NCI-H526 treated with DMSO at 0.1 percent for 48 hours (cell line): Measurements from ENCODE around the gene IGSF3.
A peak's percentile ranks its signal among the peaks of the same experiment; 100 is the strongest.
"Not testable (repeated sequence)": the region's sequence is repeated elsewhere in the genome, so short reads cannot be mapped to it uniquely, and the experiment has no call there.

ENCODE experiments used
- DNase-seq: peaks from one replicate; lab custom pipeline; 2025; lab: John Stamatoyannopoulos, UW

Gene IGSF3

DNA sequence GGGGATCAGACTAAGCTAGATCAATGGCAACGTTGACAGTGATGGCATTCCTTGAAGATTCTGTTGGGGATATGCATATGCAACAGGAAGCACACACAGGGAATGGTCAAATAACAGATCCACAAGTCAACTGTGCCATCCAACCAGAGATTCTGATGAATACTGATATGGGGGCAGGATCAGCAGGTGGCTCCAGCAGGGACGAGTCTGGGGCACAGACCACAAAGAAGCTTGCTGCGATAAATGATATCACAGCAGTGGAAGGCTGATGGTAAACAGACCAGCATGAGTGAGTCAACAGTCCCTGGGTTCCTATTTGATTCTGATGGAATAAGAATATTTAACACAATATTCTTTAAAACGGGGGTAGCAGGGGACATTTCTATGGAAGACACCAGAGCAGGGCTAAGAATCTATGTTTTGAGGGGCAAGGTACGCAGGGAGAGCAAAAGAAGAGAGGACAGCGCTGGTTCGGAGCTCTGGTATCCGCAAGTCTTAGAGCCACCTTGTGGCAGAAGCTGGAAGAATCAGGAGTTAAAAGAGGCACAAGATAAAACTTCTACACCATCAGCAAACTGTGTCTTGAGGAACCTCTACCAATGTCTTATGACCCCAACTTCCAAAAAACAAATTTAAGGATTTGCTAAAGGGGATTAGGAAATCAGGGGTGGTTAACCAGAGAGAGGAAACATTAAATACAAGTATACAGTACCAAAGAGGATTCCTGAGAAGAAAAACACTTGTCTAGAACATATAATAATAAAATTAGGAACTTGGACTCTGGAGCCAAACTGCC, 71.4 kb downstream of the IGSF3 start:
- DNase-seq: not testable (repeated sequence)

GRCh38 chr1:116595065-116595840, 72.3 kb downstream of the IGSF3 start:
- DNase-seq: not testable (repeated sequence)

- not testable (repeated sequence) for DNase-seq
These were observed 73.6 kb downstream of the IGSF3 start for GRCh38 chr1:116593977-116594376.

- DNase-seq: not testable (repeated sequence)
These were observed 74.1 kb downstream of the IGSF3 start for GRCh38 chr1:116593401-116593800.

DNA sequence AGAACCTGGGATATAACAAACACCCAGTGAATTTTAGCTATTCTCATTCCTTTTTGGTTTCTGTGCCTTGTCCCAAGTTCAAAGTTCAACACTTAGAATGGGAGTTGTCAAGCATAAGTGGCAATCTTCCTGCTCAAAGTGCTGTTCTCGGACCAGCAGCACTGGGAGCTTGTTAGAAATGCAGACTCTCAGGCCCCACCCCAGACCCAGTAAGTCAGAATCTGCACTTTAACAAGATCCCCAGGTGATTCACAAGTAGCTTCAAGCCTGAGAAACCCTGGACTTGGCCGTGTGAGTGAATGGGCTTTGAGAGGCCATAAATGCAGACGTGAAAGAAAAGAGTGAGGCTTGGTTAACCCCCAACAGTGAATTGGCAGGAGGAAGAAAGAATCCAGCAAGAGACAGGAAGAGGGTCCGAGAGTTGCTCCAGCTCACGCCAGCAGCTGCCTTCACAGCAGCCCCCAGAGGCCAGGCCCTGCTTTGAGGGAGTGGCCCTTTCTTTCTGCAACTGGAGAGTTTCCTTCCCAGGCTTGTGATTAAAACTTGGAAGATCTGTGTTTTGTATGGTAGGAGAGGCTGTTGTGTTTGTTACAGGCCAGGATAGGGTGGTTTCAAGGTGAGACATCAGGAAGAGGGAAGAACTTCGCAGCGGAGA, 75.5 kb downstream of the IGSF3 start:
- DNase-seq: not testable (repeated sequence)

DNA sequence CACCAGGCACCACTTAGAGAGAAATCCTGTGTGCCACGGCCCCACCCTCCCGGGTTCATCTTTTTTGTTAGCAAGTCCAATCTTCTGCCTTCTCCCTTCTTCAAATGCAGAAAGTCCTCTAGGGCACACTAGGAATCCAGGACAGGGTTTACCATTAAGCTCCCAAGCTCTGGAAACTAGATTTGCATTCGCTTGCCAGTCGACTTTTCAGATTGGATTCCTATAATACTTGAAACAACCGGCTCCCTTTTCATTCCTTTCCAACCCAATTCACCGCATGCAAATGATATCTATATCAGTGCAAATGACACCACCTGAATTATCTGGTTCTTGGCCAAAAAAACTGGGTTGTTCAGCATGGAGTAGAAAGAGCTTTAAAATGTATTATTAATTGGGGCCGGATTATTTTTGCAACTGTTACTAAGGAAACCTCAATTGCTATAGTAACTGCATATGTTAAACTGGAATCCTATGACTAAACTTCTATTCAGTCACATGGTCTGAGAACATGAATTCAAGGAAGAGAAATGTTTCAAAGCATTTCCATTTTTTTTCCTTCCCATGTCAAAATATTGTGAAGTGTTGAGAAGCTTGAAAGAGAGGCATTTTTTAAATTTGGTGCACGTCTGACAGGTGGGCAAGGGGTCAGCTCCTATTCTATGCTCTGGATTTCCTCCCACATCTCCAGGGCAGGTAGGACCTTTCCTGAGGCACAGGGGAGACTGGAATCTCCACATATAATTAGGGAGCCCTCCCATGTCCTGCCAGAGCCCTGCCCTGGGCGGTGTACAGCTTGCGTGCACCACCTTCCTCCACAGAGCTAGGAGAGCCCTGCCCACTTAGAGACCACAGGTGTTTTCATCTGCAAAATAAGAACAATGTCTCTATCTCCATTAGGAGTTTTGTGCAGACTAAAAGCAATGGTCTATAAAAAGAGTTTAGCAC, 76.3 kb downstream of the IGSF3 start:
- not testable (repeated sequence) for DNase-seq

GRCh38 chr1:116590359-116591005, 77.1 kb downstream of the IGSF3 start:
- DNase-seq: not testable (repeated sequence)

DNA sequence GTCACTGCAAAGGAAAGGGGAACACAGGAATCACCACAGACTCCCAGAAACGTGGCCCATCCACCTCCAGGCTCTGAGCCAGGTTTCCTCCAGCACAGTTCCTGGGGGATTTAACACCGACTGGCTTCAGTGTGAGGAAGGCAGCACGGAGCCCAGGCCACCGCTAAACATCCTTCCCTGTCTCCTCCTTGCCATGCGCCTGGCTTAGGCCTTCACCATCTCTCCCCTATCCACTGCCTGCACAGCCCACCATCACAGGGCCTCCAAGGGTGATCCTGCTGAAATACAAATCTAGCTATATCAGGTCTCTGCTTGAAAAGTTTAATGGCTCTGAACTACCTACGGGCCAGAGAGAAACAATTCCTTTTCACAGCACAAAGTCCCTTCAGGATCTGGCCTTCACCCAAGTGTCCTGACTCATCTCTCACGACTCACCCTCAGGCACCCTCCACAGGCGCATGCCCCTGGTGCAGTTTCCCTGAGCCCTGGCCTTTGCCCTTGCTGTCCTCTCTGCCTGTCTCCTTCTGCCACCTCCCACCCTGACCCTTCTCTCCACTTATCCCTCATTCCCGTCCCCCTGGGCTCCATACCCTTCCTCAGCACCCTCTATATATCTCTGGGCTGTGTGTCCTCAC, 78.3 kb downstream of the IGSF3 start:
- DNase-seq: not testable (repeated sequence)

GRCh38 chr1:116587501-116588227, 79.9 kb downstream of the IGSF3 start:
- DNase-seq: no peak

DNA sequence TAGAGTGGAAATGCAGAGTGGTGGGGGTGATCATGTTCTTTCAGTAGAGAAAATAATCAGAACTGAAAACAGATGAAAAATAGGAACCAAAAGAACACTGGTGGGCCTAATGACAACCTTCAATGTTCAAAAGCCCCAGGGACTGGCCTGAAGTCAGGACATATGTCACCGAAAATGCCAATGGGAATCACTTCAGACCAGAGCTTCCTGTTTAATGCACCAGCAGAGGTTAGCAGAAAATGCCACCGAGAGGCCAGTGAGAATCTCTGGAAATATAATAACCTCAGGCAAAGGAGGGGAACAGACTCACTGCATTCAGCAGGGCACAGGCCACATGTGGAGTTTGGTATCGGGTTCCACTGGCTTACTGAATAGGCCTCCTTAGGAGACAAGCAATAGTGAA, 80.8 kb downstream of the IGSF3 start:
- no peak for DNase-seq

GRCh38 chr1:116585886-116586285, 81.6 kb downstream of the IGSF3 start:
- no peak for DNase-seq

DNA sequence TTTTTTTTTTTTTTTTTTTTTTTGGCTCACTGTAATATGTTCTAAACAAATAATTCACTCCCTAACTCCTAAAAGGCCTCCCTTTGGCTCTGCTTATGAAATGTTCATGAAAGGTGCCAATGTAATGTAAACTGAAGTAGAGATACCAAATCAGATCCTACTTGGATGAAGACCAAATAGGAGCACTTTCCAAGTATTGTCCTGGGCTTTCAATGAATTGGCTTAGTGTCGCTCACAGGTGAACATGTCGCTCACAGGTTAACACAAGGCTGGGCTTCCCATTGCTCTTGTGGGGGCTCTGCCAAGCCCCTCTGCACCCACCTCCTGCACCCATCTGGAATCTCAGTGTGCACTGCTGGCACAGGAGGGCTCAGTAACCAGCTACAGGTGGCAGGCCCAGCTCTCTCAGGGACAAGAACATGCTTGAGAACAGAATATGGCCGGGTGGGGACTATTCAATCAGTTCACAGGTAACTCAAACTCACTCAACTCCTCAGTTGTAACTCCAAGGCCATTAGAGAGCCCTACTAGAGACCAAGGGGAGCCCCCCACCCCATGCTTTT, 86.1 kb downstream of the IGSF3 start:
- no peak for DNase-seq

DNA sequence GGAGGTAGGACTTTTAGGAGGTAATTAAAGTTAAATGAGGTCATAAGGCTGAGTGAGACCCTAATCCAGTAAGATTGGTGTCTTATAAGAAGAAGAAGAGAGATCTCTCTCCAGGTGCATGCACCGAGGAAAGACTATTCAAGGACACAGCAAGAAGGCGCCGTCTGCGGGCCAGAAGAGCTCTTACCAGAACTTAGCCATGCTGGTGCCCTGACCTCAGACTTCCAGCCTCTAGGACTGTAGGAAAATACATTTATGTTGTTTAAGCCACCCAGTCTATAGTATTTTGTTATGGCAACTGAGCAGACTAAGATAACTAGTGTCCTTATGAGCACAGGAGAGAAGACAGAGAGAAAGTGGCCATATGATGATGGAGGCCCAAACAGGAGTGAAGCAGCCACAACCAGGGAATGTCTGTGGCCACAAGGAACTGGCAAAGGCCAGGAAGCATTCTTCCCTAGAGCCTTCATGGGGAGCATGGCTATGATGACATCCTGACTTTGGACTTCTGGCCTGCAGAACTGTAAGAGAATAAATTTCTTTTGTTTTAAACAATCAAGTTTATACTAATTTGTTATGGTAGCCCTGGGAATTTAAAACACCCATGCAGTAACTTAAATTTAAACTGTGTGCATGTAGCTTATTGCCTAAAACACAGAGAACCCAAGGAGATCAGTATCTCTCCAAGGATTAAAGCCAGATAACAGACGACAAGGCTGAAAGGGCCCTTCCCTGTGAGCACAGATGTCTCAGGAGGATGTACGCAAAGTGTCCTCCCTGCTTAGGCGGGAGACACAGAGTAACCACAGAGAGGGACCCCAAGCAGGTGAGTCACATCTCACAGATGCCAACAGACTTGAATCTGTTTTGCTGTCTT, 86.8 kb downstream of the IGSF3 start:
- DNase-seq: no peak

- DNase-seq: no peak
These were observed 88.2 kb downstream of the IGSF3 start for GRCh38 chr1:116579259-116579875.

DNA sequence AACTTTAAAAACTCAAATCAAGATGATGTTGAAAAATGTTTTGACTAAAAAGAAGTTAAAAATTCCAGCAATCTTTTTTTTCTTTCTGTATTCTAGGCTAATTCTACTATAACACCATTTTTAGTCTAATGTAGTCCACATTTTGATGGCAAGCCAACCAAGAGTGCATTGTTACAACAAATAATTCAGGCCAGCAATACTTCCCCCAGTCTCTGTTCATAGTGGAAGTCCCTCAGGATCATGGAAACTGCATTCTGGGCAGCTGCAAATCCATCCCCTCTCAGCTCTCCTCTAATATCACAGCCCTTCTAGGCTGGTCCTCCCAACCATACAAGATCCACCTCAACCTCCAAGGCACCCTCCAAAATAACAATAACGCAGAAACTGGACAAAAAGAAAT, 89.0 kb downstream of the IGSF3 start:
- no peak for DNase-seq

DNA sequence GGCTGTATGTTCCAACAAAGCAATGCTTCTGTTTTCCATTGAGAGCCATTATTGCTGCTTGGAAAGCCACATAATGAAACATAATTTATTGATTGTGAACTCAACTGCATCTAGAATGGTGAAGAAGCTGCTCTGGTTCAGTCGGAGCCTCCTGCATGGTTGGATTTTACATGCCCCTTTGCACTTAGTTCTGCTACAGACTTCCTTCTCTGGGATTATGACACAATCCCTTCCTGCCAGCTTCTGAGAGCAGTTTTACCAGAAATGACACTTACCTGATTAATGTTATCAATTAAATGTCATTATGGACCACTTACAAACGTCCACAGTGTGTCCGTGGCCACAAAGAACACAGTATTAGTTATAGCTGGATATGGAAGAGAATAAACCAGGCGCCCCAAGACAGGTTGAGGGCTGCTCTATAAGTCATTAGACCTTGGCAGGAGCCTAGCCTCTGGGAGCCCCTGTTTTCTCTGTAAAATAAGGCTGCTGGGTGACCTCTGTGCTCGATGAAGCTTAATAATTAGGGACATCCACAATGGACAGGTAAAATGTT, 89.7 kb downstream of the IGSF3 start:
- no peak for DNase-seq

DNA sequence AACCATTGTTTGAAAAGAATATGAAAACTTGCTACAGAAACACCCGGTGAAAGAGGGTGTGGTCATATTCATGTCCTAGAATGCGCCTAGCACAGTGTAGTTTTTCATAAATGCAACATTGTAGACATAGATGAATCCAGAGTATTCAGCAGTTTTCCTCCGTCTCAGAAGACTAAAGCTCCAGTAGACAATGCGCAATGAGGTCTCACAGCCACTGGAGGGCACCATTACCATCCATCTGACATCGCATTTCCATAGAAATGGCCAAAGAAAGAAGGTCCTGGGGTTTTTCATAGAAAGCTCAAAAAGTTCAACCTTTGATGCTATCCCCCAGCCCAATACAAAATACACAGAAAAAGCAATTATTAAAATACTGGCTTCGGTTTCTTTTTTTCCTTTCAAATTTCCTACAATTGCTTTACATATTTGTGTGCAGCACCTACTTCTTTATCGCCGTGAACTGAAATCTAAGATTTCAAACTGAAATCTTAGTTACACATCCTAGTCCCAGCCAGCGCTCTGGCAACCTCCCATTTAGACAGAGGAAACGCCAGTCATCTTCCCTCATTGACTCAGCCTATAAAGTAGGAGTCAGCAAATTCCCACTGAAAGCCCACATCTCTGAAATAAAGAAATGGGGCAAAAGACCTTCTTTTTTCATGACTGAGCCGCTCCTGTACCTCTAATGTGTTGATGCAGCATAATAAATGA, 92.8 kb downstream of the IGSF3 start:
- peak; percentile 42 for DNase-seq
